HEK293 (cell line): ENCODE measurements around the gene IFNLR1.

Experiments
- CTCF ChIA-PET: fragments of 350-600 bp; formaldehyde crosslinking; extraction: SDS; loops from one replicate; lab custom pipeline; 2021; ENCODE audit warnings: antibody characterized with exemption; lab: Yijun Ruan, JAX
- POLR2A ChIA-PET: fragments of 300-600 bp; formaldehyde crosslinking; extraction: SDS; loops from one replicate; lab custom pipeline; 2020; ENCODE audit warnings: antibody characterized with exemption, inconsistent platforms; lab: Yijun Ruan, JAX
- H3K27ac ChIP-seq: fragments of 200-500 bp; sonication (Bioruptor generic); 2 replicates; pipeline ENCODE4 v1.5.1; 2014; ENCODE audit warnings: low read depth, low read length, control low read depth, inconsistent platforms; ENCODE audit errors: extremely low read depth
- H3K36me3 ChIP-seq, 2 experiments: fragments of 200-500 bp in 1 of 2; sonication (Bioruptor generic) in 1 of 2; 1 replicate in 1 of 2; 2 replicates in 1 of 2; pipeline ENCODE4 v1.5.1; 2014 to 2017; ENCODE audit warnings: inconsistent platforms in 2 of 2, low read length in 2 of 2; ENCODE audit not compliant: control insufficient read depth in 2 of 2, insufficient read depth in 1 of 2
- H3K4me1 ChIP-seq: fragments of 200-500 bp; sonication (Bioruptor generic); 2 replicates; pipeline ENCODE4 v1.5.1; 2014; ENCODE audit warnings: mild to moderate bottlenecking, low read length, inconsistent platforms; ENCODE audit not compliant: control insufficient read depth, insufficient read depth
- H3K4me3 ChIP-seq: 2 replicates; pipeline ENCODE4 v1.5.1; 2011; ENCODE audit warnings: low read depth, mild to moderate bottlenecking, control low read depth, low read length, moderate library complexity
- H3K9me3 ChIP-seq: fragments of 200-500 bp; sonication (Bioruptor generic); 2 replicates; pipeline ENCODE4 v1.5.1; 2014; ENCODE audit warnings: low read depth, low read length, inconsistent platforms; ENCODE audit not compliant: control insufficient read depth, insufficient read depth
- KLF7 ChIP-seq: fragments of 450-650 bp; formaldehyde crosslinking; IDR thresholded peaks from 2 replicates; pipeline ENCODE4 v1.5.1; 2016; ENCODE audit warnings: missing biosample characterization, missing genetic modification characterization, borderline replicate concordance
- YY2 ChIP-seq: fragments of 450-650 bp; formaldehyde crosslinking; IDR thresholded peaks from 2 replicates; pipeline ENCODE4 v1.5.1; 2016; ENCODE audit warnings: missing biosample characterization, missing genetic modification characterization
- ZFP37 ChIP-seq: fragments of 450-650 bp; formaldehyde crosslinking; IDR thresholded peaks from 2 replicates; pipeline ENCODE4 v1.5.1; 2016; ENCODE audit warnings: missing biosample characterization, missing genetic modification characterization
- ZNF146 ChIP-seq: fragments of 450-650 bp; formaldehyde crosslinking; IDR thresholded peaks from 2 replicates; pipeline ENCODE4 v1.5.1; 2016; ENCODE audit warnings: missing biosample characterization, missing genetic modification characterization
- ZNF280C ChIP-seq: fragments of 450-650 bp; formaldehyde crosslinking; IDR thresholded peaks from 2 replicates; pipeline ENCODE4 v1.5.1; 2016; ENCODE audit warnings: missing biosample characterization, missing genetic modification characterization
- ZNF529 ChIP-seq: fragments of 450-650 bp; formaldehyde crosslinking; IDR thresholded peaks from 2 replicates; pipeline ENCODE4 v1.5.1; 2017; ENCODE audit warnings: missing genetic modification characterization, missing biosample characterization; ENCODE audit not compliant: insufficient replicate concordance
- ZNF548 ChIP-seq: fragments of 450-650 bp; formaldehyde crosslinking; IDR thresholded peaks from 2 replicates; pipeline ENCODE4 v1.5.1; 2016; ENCODE audit warnings: missing biosample characterization, missing genetic modification characterization
- ZNF664 ChIP-seq: fragments of 450-650 bp; formaldehyde crosslinking; IDR thresholded peaks from 2 replicates; pipeline ENCODE4 v1.5.1; 2016; ENCODE audit warnings: missing biosample characterization, missing genetic modification characterization
- TF ChIP-seq, protein P1 (sequence below): fragments of 450-650 bp; formaldehyde crosslinking; IDR thresholded peaks from 2 replicates; pipeline ENCODE4 v1.5.1; 2016; ENCODE audit warnings: missing biosample characterization, missing genetic modification characterization
- TF ChIP-seq, protein P2 (sequence below): fragments of 450-650 bp; formaldehyde crosslinking; IDR thresholded peaks from 2 replicates; pipeline ENCODE4 v1.5.1; 2016; ENCODE audit warnings: missing biosample characterization, missing genetic modification characterization
- TF ChIP-seq, protein P3 (sequence below): fragments of 450-650 bp; formaldehyde crosslinking; conservative IDR thresholded peaks from 2 replicates; pipeline ENCODE4 v1.5.1; 2016; ENCODE audit warnings: low read depth, missing biosample characterization, missing genetic modification characterization
- TF ChIP-seq, protein P4 (sequence below): fragments of 450-650 bp; formaldehyde crosslinking; IDR thresholded peaks from 2 replicates; pipeline ENCODE4 v1.5.1; 2016; ENCODE audit warnings: missing biosample characterization, missing genetic modification characterization
- TF ChIP-seq, protein P5 (sequence below): fragments of 450-650 bp; formaldehyde crosslinking; IDR thresholded peaks from 2 replicates; pipeline ENCODE4 v1.5.1; 2016; ENCODE audit warnings: missing biosample characterization, missing genetic modification characterization, low read depth
- TF ChIP-seq, protein P6 (sequence below): fragments of 450-650 bp; formaldehyde crosslinking; IDR thresholded peaks from 2 replicates; pipeline ENCODE4 v1.5.1; 2016; ENCODE audit warnings: missing biosample characterization, missing genetic modification characterization

Gene IFNLR1

GRCh38 chr1:24180676-24181075 is 6.4 kb downstream of the IFNLR1 start (continued):
- TF ChIP-seq, protein P1, sequence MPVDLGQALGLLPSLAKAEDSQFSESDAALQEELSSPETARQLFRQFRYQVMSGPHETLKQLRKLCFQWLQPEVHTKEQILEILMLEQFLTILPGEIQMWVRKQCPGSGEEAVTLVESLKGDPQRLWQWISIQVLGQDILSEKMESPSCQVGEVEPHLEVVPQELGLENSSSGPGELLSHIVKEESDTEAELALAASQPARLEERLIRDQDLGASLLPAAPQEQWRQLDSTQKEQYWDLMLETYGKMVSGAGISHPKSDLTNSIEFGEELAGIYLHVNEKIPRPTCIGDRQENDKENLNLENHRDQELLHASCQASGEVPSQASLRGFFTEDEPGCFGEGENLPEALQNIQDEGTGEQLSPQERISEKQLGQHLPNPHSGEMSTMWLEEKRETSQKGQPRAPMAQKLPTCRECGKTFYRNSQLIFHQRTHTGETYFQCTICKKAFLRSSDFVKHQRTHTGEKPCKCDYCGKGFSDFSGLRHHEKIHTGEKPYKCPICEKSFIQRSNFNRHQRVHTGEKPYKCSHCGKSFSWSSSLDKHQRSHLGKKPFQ, result no peak
- TF ChIP-seq ZFP37 (tag by site-specific recombination) (no peak), ZNF664 (tag by site-specific recombination) (no peak)

- H3K4me1 ChIP-seq, result no peaks in the 10 kb centered on the region
- H3K9me3 ChIP-seq, result no peaks in the 10 kb centered on the region
- H3K36me3 ChIP-seq, result peaks cover 6 to 50% of the 10 kb centered on the region in 2 experiments; a peak in 2 of 3 replicates
- POLR2A ChIA-PET, result no interaction called here
- no peak overlapping the region for H3K4me3 ChIP-seq
- CTCF ChIA-PET, result interaction anchor here (1.7 to 2.0 kb wide), 2 partner anchors 29 to 212 kb away, joined by 7 to 8 read pairs; no protein-coding TSS in a partner anchor
- H3K27ac ChIP-seq, result no peak overlapping the region
- TF ChIP-seq, protein P2, sequence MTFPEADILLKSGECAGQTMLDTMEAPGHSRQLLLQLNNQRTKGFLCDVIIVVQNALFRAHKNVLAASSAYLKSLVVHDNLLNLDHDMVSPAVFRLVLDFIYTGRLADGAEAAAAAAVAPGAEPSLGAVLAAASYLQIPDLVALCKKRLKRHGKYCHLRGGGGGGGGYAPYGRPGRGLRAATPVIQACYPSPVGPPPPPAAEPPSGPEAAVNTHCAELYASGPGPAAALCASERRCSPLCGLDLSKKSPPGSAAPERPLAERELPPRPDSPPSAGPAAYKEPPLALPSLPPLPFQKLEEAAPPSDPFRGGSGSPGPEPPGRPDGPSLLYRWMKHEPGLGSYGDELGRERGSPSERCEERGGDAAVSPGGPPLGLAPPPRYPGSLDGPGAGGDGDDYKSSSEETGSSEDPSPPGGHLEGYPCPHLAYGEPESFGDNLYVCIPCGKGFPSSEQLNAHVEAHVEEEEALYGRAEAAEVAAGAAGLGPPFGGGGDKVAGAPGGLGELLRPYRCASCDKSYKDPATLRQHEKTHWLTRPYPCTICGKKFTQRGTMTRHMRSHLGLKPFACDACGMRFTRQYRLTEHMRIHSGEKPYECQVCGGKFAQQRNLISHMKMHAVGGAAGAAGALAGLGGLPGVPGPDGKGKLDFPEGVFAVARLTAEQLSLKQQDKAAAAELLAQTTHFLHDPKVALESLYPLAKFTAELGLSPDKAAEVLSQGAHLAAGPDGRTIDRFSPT (tag by site-specific recombination), result no peak
- no peak for TF ChIP-seq ZNF548 (tag by site-specific recombination)
- TF ChIP-seq, protein P3, sequence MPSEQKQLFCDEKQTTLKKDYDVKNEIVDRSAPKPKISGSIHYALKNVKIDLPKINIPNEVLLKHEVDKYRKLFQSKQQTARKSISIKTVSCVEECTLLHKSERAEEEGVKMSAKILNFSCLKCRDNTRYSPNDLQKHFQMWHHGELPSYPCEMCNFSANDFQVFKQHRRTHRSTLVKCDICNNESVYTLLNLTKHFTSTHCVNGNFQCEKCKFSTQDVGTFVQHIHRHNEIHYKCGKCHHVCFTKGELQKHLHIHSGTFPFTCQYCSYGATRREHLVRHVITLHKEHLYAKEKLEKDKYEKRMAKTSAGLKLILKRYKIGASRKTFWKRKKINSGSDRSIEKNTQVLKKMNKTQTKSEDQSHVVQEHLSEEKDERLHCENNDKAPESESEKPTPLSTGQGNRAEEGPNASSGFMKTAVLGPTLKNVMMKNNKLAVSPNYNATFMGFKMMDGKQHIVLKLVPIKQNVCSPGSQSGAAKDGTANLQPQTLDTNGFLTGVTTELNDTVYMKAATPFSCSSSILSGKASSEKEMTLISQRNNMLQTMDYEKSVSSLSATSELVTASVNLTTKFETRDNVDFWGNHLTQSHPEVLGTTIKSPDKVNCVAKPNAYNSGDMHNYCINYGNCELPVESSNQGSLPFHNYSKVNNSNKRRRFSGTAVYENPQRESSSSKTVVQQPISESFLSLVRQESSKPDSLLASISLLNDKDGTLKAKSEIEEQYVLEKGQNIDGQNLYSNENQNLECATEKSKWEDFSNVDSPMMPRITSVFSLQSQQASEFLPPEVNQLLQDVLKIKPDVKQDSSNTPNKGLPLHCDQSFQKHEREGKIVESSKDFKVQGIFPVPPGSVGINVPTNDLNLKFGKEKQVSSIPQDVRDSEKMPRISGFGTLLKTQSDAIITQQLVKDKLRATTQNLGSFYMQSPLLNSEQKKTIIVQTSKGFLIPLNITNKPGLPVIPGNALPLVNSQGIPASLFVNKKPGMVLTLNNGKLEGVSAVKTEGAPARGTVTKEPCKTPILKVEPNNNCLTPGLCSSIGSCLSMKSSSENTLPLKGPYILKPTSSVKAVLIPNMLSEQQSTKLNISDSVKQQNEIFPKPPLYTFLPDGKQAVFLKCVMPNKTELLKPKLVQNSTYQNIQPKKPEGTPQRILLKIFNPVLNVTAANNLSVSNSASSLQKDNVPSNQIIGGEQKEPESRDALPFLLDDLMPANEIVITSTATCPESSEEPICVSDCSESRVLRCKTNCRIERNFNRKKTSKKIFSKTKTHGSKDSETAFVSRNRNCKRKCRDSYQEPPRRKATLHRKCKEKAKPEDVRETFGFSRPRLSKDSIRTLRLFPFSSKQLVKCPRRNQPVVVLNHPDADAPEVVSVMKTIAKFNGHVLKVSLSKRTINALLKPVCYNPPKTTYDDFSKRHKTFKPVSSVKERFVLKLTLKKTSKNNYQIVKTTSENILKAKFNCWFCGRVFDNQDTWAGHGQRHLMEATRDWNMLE (tag by site-specific recombination), result no peak
- no peak for TF ChIP-seq KLF7 (tag by site-specific recombination)
- no peak for TF ChIP-seq ZNF280C (tag by site-specific recombination)
- TF ChIP-seq ZNF146 (tag by site-specific recombination), result no peak
- TF ChIP-seq, protein P4, sequence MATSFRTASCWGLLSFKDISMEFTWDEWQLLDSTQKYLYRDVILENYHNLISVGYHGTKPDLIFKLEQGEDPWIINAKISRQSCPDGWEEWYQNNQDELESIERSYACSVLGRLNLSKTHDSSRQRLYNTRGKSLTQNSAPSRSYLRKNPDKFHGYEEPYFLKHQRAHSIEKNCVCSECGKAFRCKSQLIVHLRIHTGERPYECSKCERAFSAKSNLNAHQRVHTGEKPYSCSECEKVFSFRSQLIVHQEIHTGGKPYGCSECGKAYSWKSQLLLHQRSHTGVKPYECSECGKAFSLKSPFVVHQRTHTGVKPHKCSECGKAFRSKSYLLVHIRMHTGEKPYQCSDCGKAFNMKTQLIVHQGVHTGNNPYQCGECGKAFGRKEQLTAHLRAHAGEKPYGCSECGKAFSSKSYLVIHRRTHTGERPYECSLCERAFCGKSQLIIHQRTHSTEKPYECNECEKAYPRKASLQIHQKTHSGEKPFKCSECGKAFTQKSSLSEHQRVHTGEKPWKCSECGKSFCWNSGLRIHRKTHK (tag by site-specific recombination), result no peak
- no peak for TF ChIP-seq YY2 (tag by site-specific recombination)
- TF ChIP-seq, protein P5, sequence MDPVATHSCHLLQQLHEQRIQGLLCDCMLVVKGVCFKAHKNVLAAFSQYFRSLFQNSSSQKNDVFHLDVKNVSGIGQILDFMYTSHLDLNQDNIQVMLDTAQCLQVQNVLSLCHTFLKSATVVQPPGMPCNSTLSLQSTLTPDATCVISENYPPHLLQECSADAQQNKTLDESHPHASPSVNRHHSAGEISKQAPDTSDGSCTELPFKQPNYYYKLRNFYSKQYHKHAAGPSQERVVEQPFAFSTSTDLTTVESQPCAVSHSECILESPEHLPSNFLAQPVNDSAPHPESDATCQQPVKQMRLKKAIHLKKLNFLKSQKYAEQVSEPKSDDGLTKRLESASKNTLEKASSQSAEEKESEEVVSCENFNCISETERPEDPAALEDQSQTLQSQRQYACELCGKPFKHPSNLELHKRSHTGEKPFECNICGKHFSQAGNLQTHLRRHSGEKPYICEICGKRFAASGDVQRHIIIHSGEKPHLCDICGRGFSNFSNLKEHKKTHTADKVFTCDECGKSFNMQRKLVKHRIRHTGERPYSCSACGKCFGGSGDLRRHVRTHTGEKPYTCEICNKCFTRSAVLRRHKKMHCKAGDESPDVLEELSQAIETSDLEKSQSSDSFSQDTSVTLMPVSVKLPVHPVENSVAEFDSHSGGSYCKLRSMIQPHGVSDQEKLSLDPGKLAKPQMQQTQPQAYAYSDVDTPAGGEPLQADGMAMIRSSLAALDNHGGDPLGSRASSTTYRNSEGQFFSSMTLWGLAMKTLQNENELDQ, result no peak
- no peak for TF ChIP-seq ZNF529 (tag by site-specific recombination)
- TF ChIP-seq, protein P6, sequence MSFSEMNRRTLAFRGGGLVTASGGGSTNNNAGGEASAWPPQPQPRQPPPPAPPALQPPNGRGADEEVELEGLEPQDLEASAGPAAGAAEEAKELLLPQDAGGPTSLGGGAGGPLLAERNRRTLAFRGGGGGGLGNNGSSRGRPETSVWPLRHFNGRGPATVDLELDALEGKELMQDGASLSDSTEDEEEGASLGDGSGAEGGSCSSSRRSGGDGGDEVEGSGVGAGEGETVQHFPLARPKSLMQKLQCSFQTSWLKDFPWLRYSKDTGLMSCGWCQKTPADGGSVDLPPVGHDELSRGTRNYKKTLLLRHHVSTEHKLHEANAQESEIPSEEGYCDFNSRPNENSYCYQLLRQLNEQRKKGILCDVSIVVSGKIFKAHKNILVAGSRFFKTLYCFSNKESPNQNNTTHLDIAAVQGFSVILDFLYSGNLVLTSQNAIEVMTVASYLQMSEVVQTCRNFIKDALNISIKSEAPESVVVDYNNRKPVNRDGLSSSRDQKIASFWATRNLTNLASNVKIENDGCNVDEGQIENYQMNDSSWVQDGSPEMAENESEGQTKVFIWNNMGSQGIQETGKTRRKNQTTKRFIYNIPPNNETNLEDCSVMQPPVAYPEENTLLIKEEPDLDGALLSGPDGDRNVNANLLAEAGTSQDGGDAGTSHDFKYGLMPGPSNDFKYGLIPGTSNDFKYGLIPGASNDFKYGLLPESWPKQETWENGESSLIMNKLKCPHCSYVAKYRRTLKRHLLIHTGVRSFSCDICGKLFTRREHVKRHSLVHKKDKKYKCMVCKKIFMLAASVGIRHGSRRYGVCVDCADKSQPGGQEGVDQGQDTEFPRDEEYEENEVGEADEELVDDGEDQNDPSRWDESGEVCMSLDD (tag by site-specific recombination), result no peak
Observed at GRCh38 chr1:24179251-24179840, 7.7 kb downstream of the IFNLR1 start.
